Right renal cortex interstitium (tissue), 3 donors: ENCODE data around the gene IDH2. TPM values are rescaled to one million over a fixed set of nuclear protein-coding genes. Genes with fewer than 3 reads are reported as not detected.
"Not testable (repeated sequence)": the region's sequence is repeated elsewhere in the genome, so short reads cannot be mapped to it uniquely, and the experiment has no call there.

Experiments used
- DNase-seq, 3 donors: peaks; one replicate each; pipeline ENCODE4 v3.0.0-alpha.2; 2013; ENCODE audit warnings: low read depth in 3 of 3, low spot score in 2 of 3
- polyA plus RNA-seq, 3 donors: library from polyadenylated mRNA; unstranded; fragments of 120-200 nt; gene quantifications; one replicate each; pipeline ENCODE4 v1.2.1, GENCODE V29; 2013; ENCODE audit not compliant: insufficient read length in 3 of 3

IDH2 gene
- polyA plus RNA-seq = 100 to 1,000 TPM; 194 to 210 (median 196) TPM

GRCh38 chr15:90101969-90102890, at the start of gene IDH2:
Gene IDH2, minus strand, starts transcription at chr15:90102468. Its CDS starts 78 bp downstream, at chr15:90102390.
- DNase-seq = peak; percentile 62 to 80 (median 77)

DNA sequence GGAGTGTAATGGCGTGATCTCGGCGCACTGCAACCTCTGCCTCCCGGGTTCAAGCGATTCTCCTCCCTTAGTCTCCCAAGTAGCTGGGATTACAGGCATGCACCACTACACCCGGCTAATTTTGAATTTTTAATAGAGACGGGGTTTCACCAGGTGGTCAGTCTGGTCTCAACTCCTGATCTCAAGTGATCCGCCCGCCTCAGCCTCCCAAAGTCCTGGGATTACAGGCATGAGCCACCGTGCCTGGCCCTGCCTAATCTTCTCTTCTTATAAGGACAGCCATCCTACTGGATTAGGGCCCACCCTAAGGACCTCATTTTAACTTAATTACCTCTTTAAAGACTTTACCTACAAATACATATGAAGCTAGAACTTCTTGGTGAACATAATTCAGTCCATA, 48.3 kb upstream of the IDH2 start:
- DNase-seq = not testable (repeated sequence)

GRCh38 chr15:90149609-90150340, 47.5 kb upstream of the IDH2 start:
- DNase-seq = no peak

GRCh38 chr15:90146198-90146761, 44.0 kb upstream of the IDH2 start:
- DNase-seq = not testable (repeated sequence)

DNA sequence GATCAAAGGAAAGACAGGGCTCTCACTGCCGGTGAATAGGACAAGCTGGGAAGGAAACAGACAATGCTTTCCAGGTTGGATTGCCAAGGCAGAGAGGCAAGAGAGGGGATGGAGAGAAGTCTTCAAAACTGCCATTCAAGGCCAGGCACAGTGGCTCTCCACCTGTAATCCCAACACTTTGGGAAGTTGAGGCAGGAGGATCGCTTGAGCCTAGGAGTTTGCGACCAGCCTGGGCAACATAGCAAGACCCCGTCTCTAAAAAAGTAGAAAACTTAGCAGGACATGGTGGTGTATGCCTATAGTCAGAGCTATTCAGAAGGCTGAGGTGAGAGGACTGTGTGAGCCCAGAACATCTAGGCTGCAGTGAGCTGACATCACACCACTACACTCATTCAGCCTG, 43.5 kb upstream of the IDH2 start:
- DNase-seq = no peak

- no peak for DNase-seq
These were observed 43.0 kb upstream of the IDH2 start for GRCh38 chr15:90145259-90145658.

DNA sequence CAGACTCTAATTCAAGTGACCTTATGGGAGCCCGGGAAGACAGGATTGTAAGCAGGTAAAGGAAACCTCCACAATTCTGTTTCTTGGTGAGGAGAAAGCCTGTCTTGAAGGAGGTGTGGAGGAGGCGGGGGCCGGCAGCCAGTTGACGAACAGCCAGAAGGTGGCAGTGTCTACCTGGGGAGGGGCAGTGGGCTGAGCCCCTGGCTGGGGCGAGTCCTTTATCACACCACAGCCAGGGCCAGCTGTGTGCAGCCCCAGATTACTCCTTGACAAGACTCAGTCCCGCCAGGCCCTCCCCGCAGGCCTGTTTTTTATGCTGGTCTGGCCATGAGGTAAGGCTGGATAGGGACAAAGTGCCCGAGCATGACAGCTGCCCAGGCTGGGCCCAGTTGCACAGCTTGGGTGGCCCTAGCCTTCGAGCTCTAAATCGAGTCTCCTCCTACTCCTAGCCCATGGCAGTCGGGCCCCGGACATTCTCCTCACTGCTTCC, 40.9 kb upstream of the IDH2 start:
- DNase-seq = no peak

GRCh38 chr15:90142216-90143165, 40.2 kb upstream of the IDH2 start:
- DNase-seq = no peak

GRCh38 chr15:90141646-90142045, 39.4 kb upstream of the IDH2 start:
- DNase-seq = no peak

GRCh38 chr15:90139549-90139948, 37.3 kb upstream of the IDH2 start:
- not testable (repeated sequence) for DNase-seq

- DNase-seq = no peak
These were observed 36.0 kb upstream of the IDH2 start for GRCh38 chr15:90138071-90138833.

- DNase-seq = no peak
These were observed 30.2 kb upstream of the IDH2 start for GRCh38 chr15:90132437-90132836.

- DNase-seq = no peak
These were observed 29.6 kb upstream of the IDH2 start for GRCh38 chr15:90131848-90132247.

GRCh38 chr15:90130291-90130690, 28.0 kb upstream of the IDH2 start:
- DNase-seq = no peak

DNA sequence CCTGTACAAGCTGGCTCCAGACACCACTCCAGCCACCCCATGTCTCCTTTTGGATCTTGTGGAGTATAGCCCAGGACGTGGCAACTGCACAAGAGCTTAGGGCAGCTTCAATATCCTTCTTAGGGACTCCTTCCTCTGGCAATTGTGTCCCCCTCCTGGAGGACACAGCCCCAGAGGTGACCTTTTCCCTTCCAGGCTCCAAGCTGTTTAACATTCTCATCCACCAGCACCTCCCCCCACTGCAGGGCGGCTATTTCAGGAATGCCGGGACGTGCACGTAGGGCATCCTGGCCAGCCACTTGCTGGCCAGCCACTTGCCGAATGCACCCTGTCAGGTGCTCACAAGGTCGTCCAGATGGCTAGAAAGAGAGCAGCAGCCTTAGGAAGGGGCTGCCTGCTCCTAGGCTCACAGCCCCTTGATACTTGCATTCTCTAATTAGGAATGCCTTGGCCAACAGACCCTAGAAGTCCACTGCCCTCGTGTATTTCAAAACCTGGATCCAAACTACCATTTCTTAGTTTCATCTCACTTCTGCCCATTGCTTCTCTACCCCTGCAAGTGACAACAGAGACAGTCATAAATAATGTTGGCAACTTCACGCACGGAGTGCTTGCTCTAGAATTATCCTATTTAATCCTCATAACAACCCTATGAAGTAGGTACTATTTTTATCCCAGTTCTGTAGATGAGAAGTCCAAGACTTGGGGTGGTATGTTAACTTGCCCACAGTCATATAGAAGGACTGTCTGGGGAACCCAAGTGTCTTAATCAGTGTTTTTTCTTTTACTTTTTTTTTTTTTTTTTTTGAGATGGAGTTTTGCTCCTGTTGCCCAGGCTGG, 24.5 kb upstream of the IDH2 start:
- DNase-seq = no peak

DNA sequence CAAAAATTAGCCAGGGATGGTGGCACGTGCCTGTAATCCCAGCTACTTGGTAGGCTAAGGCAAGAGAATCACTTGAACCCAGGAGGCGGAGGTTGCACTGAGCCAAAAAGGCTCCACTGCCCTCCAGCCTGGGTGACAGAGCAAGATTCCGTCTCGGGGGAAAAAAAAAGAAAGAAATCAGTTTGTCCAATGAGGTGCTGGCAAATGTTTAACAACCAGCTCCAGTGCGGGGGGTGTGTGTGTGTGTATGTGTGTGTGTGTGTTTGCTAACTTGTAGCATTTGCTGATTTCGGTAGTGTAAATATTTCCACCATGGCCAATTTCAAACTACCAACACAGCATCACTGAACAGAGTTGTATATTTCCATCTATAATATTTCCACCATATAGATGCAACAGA, 23.8 kb upstream of the IDH2 start:
- DNase-seq = no peak

GRCh38 chr15:90124507-90124906, 22.2 kb upstream of the IDH2 start:
- DNase-seq = no peak

DNA sequence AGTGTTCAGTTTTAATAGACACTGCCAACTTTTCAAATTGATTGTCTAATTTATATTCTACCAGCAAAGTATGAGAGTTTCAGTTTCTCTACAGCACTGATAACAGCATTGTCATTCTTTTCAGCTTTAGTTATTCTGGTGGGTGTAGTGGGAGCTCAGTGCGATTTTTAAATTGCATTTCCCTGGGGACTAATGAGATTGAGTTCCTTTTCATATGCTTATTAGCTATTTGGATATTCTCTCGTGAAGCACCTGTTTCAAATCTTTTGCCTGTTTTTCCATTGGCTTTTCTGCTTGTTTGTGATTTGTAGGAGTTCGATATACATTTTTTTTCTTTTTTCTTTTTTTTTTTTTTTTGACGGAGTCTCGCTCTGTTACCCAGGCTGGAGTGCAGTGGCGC, 18.8 kb upstream of the IDH2 start:
- DNase-seq = no peak
